Loucy (cell line): Measurements from ENCODE around the gene ITIH6.

Source experiments
- H2AFZ ChIP-seq: fragments of 200-600 bp; sonication (generic); 2 replicates; pipeline ENCODE4 v1.6.0; 2016; ENCODE audit warnings: antibody characterized with exemption, mild to moderate bottlenecking, low read length, moderate library complexity
- H3F3A ChIP-seq: fragments of 200-600 bp; 2 replicates; pipeline ENCODE4 v1.6.0; 2016; ENCODE audit warnings: antibody characterized with exemption, low read depth, mild to moderate bottlenecking
- H3K27me3 ChIP-seq: fragments of 200-600 bp; sonication (generic); 2 replicates; pipeline ENCODE4 v1.6.1; 2014; ENCODE audit warnings: low read length, mild to moderate bottlenecking; ENCODE audit not compliant: insufficient read depth, poor library complexity, severe bottlenecking
- H3K36me3 ChIP-seq: fragments of 200-600 bp; sonication (generic); 2 replicates; pipeline ENCODE4 v1.6.1; 2016; ENCODE audit warnings: low read length; ENCODE audit not compliant: insufficient read depth
- H3K4me1 ChIP-seq: fragments of 200-600 bp; sonication (generic); 2 replicates; pipeline ENCODE4 v1.5.1; 2014; ENCODE audit warnings: low read length, mild to moderate bottlenecking; ENCODE audit not compliant: insufficient read depth, poor library complexity, severe bottlenecking
- H3K4me2 ChIP-seq: fragments of 200-600 bp; sonication (generic); 2 replicates; pipeline ENCODE4 v1.6.0; 2014; ENCODE audit warnings: antibody characterized with exemption, low read length, low read depth, mild to moderate bottlenecking; ENCODE audit not compliant: poor library complexity, severe bottlenecking
- H3K4me3 ChIP-seq: fragments of 200-600 bp; sonication (generic); 2 replicates; pipeline ENCODE4 v1.5.1; 2014; ENCODE audit warnings: low read length, mild to moderate bottlenecking, mixed read lengths; ENCODE audit not compliant: poor library complexity, severe bottlenecking
- H3K79me2 ChIP-seq: fragments of 200-600 bp; sonication (generic); 2 replicates; pipeline ENCODE4 v1.6.1; 2014; ENCODE audit warnings: low read length; ENCODE audit not compliant: insufficient read depth
- H3K9ac ChIP-seq: fragments of 200-600 bp; sonication (generic); 2 replicates; pipeline ENCODE4 v1.6.0; 2014; ENCODE audit warnings: mild to moderate bottlenecking, low read depth, low read length, moderate library complexity; ENCODE audit not compliant: poor library complexity, severe bottlenecking
- H3K9me2 ChIP-seq: fragments of 200-600 bp; sonication (generic); replicated peaks from 2 replicates; pipeline ENCODE4 v1.6.1; 2016; ENCODE audit warnings: low read depth, low read length, mixed read lengths
- H3K9me3 ChIP-seq: fragments of 200-600 bp; sonication (generic); 2 replicates; pipeline ENCODE4 v1.6.1; 2014; ENCODE audit warnings: mild to moderate bottlenecking, antibody characterized with exemption, low read length, low read depth; ENCODE audit not compliant: insufficient read depth
- H4K20me1 ChIP-seq: fragments of 200-600 bp; sonication (generic); 2 replicates; pipeline ENCODE4 v1.6.0; 2014; ENCODE audit warnings: antibody characterized with exemption, low read length, mild to moderate bottlenecking; ENCODE audit not compliant: insufficient read depth, poor library complexity, severe bottlenecking
- CTCF ChIP-seq: fragments of 200-600 bp; sonication (generic); conservative IDR thresholded peaks from 2 replicates; pipeline ENCODE4 v1.5.1; 2014; ENCODE audit warnings: mild to moderate bottlenecking, antibody characterized with exemption, low read length
- EZH2phosphoT487 ChIP-seq: fragments of 200-600 bp; IDR thresholded peaks from 2 replicates; pipeline ENCODE4 v1.6.1; 2018; ENCODE audit warnings: antibody characterized with exemption, mild to moderate bottlenecking, moderate library complexity, borderline replicate concordance

The ITIH6 gene

GRCh38 chrX:54786967-54787366, 11.1 kb downstream of the ITIH6 start:
- Histone ChIP-seq H3K4me2 (no peak overlapping the region), H3F3A (no peaks in the 10 kb centered on the region), H3K4me3 (no peak overlapping the region), H3K4me1 (no peaks in the 10 kb centered on the region), H3K9me2 (no peaks in the 10 kb centered on the region), H4K20me1 (no peaks in the 10 kb centered on the region), H3K9ac (no peak overlapping the region), H3K36me3 (no peaks in the 10 kb centered on the region), H3K9me3 (no peaks in the 10 kb centered on the region), H3K79me2 (no peaks in the 10 kb centered on the region), H3K27me3 (no peaks in the 10 kb centered on the region), H2AFZ (peak overlapping the region; percentile 67; the same call in 1 of the 2 replicates)
- TF ChIP-seq EZH2phosphoT487: no peak
- TF ChIP-seq CTCF: peak; percentile 45

DNA sequence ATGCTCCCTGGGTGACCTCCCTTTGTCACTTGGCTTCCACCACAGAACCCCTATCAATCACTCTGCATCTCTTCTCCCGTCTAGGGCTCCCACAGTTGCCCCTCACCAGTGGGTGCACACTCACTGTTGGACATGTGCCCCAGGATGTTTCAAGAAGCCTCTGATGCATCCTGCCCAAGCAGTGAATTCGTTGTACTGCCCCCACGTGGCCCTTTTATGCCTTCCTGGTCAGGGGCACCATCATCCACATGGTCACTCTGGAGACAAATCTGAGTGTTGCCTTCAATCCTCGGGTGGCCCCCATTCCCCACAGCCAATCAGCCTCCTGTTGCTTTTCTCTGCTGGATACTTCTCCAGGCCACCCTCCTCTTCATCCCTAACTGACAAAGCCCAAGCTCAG, 12.2 kb downstream of the ITIH6 start:
- Histone ChIP-seq H3K9ac (no peak overlapping the region), H3K36me3 (no peaks in the 10 kb centered on the region), H3K27me3 (no peaks in the 10 kb centered on the region), H3K79me2 (no peaks in the 10 kb centered on the region), H2AFZ (peak overlapping the region; percentile 67), H3K4me2 (no peak overlapping the region), H3K4me3 (no peak overlapping the region), H3K9me3 (no peaks in the 10 kb centered on the region), H3K4me1 (no peaks in the 10 kb centered on the region), H4K20me1 (no peaks in the 10 kb centered on the region), H3F3A (no peaks in the 10 kb centered on the region), H3K9me2 (no peaks in the 10 kb centered on the region)
- TF ChIP-seq EZH2phosphoT487: no peak
- TF ChIP-seq CTCF: peak; percentile 51

- Histone ChIP-seq H4K20me1 (no peaks in the 10 kb centered on the region), H3K4me2 (peak overlapping the region; percentile 50), H3K4me3 (peak overlapping the region; percentile 29), H3K4me1 (peaks cover 25% of the 10 kb centered on the region), H2AFZ (peak overlapping the region; percentile 76), H3K9me3 (no peaks in the 10 kb centered on the region), H3K36me3 (no peaks in the 10 kb centered on the region), H3K9ac (no peak overlapping the region), H3K79me2 (no peaks in the 10 kb centered on the region), H3K9me2 (no peaks in the 10 kb centered on the region), H3K27me3 (no peaks in the 10 kb centered on the region), H3F3A (no peaks in the 10 kb centered on the region)
- TF ChIP-seq EZH2phosphoT487 (no peak), CTCF (no peak)
Measured at GRCh38 chrX:54776987-54777672, 20.9 kb downstream of the ITIH6 start.
